H1 (cell line): ENCODE data around the gene EPB41L1. TPM values are rescaled to one million over a fixed set of nuclear protein-coding genes. Genes with fewer than 3 reads are reported as not detected.

Experiments used
- CTCF ChIA-PET: fragments of 300-600 bp; sonication (Branson Sonifier 250); formaldehyde crosslinking; loops from one replicate; lab custom pipeline; 2021; ENCODE audit not compliant: partially characterized antibody; lab: Charles Lee
- POLR2A ChIA-PET: fragments of 300-600 bp; sonication (Branson Sonifier 250); formaldehyde crosslinking; loops from one replicate; lab custom pipeline; 2021; ENCODE audit warnings: inconsistent platforms; ENCODE audit not compliant: partially characterized antibody; lab: Charles Lee
- DNase-seq, 2 experiments: peaks; one replicate each; pipeline versions ENCODE4 v3.0.0 to v3.0.0-alpha.2; 2010 to 2022; ENCODE audit warnings: low spot score in 2 of 2, low read depth in 1 of 2, mixed read lengths in 1 of 2
- FAIRE-seq: peaks from 2 replicates; lab custom pipeline; 2011; peaks lifted over from hg19 to GRCh38; lab: Jason Lieb, UNC
- H2AFZ ChIP-seq: 2 replicates; pipeline ENCODE4 v1.8.1; 2012; ENCODE audit warnings: low read length, inconsistent platforms
- H2AK5ac ChIP-seq: 2 replicates; pipeline ENCODE4 v1.6.1; 2013; ENCODE audit warnings: low read depth, low read length
- H2BK120ac ChIP-seq: replicated peaks from 2 replicates; pipeline ENCODE3; 2013; ENCODE audit warnings: low read depth, low read length, inconsistent platforms
- H2BK12ac ChIP-seq: 2 replicates; pipeline ENCODE4 v1.6.1; 2013; ENCODE audit warnings: low read depth, low read length
- H2BK15ac ChIP-seq: 2 replicates; pipeline ENCODE4 v1.6.1; 2013; ENCODE audit warnings: low read length
- H2BK20ac ChIP-seq: 2 replicates; pipeline ENCODE4 v1.6.1; 2013; ENCODE audit warnings: low read length
- H2BK5ac ChIP-seq: 2 replicates; pipeline ENCODE4 v1.6.1; 2013; ENCODE audit warnings: low read depth, low read length
- H3K14ac ChIP-seq: 2 replicates; pipeline ENCODE4 v1.6.1; 2013; ENCODE audit warnings: inconsistent platforms; ENCODE audit not compliant: insufficient read length
- H3K18ac ChIP-seq: 2 replicates; pipeline ENCODE4 v1.6.1; 2013; ENCODE audit warnings: low read length; ENCODE audit errors: extremely low read depth
- H3K23ac ChIP-seq: 2 replicates; pipeline ENCODE4 v1.6.1; 2013; ENCODE audit warnings: inconsistent platforms; ENCODE audit not compliant: insufficient read length
- H3K23me2 ChIP-seq: 2 replicates; pipeline ENCODE4 v1.6.1; 2013; ENCODE audit warnings: low read depth, low read length
- H3K27ac ChIP-seq: 2 replicates; pipeline ENCODE4 v1.6.1; 2011; ENCODE audit warnings: low read depth, low read length, inconsistent platforms
- H3K27me3 ChIP-seq, 4 experiments: replicated peaks in 1 of 4; 1 replicate in 1 of 4; 2 replicates in 3 of 4; pipeline versions ENCODE4 v1.6.1 to v1.8.1; 2011 to 2013; ENCODE audit warnings: low read length in 3 of 4, mild to moderate bottlenecking in 3 of 4, inconsistent platforms in 2 of 4, mixed read lengths in 2 of 4, moderate library complexity in 1 of 4; ENCODE audit not compliant: control insufficient read depth in 3 of 4, insufficient read depth in 3 of 4; ENCODE audit errors: extremely low read depth in 1 of 4
- H3K36me3 ChIP-seq, 4 experiments: 2 replicates each; pipeline versions ENCODE4 v1.6.1 to v1.8.1; 2011 to 2013; ENCODE audit warnings: mild to moderate bottlenecking in 4 of 4, low read length in 3 of 4, moderate library complexity in 2 of 4, control low read depth in 1 of 4, inconsistent platforms in 1 of 4; ENCODE audit not compliant: insufficient read depth in 4 of 4, control insufficient read depth in 2 of 4
- H3K4ac ChIP-seq: replicated peaks from 2 replicates; pipeline ENCODE3; 2013; ENCODE audit warnings: low read length, low read depth, mixed read lengths, inconsistent platforms; ENCODE audit not compliant: insufficient read length
- H3K4me1 ChIP-seq, 4 experiments: replicated peaks in 1 of 4; 1 replicate in 1 of 4; 2 replicates in 3 of 4; pipeline versions ENCODE4 v1.6.1 to v1.8.1; 2011 to 2013; ENCODE audit warnings: low read length in 3 of 4, inconsistent platforms in 2 of 4, mixed read lengths in 1 of 4; ENCODE audit not compliant: insufficient read depth in 4 of 4, control insufficient read depth in 3 of 4
- H3K4me2 ChIP-seq, 2 experiments: 2 replicates each; pipeline versions ENCODE4 v1.6.1 to v1.8.1; 2011 to 2013; ENCODE audit warnings: low read depth in 2 of 2, low read length in 2 of 2, control low read depth in 1 of 2, inconsistent platforms in 1 of 2, mild to moderate bottlenecking in 1 of 2; ENCODE audit not compliant: insufficient read depth in 1 of 2
- H3K4me3 ChIP-seq, 4 experiments: fragments of 200-600, 300-600 bp in 1 of 4; sonication (generic), shearing (Covaris generic), sonication (Bioruptor Twin) in 1 of 4; 2 replicates each; pipeline versions ENCODE4 v1.5.1 to v1.8.1; 2011 to 2016; ENCODE audit warnings: low read length in 4 of 4, low read depth in 3 of 4, control low read depth in 2 of 4, inconsistent platforms in 2 of 4, mild to moderate bottlenecking in 2 of 4, mixed read lengths in 1 of 4, moderate library complexity in 1 of 4; ENCODE audit not compliant: insufficient read depth in 2 of 4; ENCODE audit errors: extremely low read depth in 1 of 4
- H3K56ac ChIP-seq: replicated peaks from 2 replicates; pipeline ENCODE3; 2013; ENCODE audit warnings: low read depth, mild to moderate bottlenecking, mixed read lengths, low read length, inconsistent platforms; ENCODE audit not compliant: insufficient read length
- H3K79me1 ChIP-seq: 2 replicates; pipeline ENCODE4 v1.6.1; 2013; ENCODE audit warnings: low read depth, low read length, control low read depth
- H3K79me2 ChIP-seq, 2 experiments: 2 replicates each; pipeline versions ENCODE4 v1.6.1 to v1.8.1; 2012 to 2013; ENCODE audit warnings: low read length in 2 of 2, mild to moderate bottlenecking in 2 of 2, inconsistent platforms in 1 of 2; ENCODE audit not compliant: insufficient read depth in 2 of 2, control insufficient read depth in 1 of 2
- H3K9ac ChIP-seq, 4 experiments: replicated peaks in 1 of 4; 1 replicate in 1 of 4; 2 replicates in 3 of 4; pipeline versions ENCODE4 v1.6.1 to v1.8.1; 2011 to 2013; ENCODE audit warnings: low read depth in 3 of 4, low read length in 3 of 4, control low read depth in 2 of 4, mild to moderate bottlenecking in 2 of 4, moderate library complexity in 2 of 4, inconsistent platforms in 1 of 4; ENCODE audit errors: extremely low read depth in 1 of 4
- H3K9me3 ChIP-seq, 2 experiments: 2 replicates each; pipeline versions ENCODE4 v1.6.1 to v1.8.1; 2012 to 2013; ENCODE audit warnings: mild to moderate bottlenecking in 2 of 2, moderate library complexity in 2 of 2, control low read depth in 1 of 2, inconsistent platforms in 1 of 2, low read depth in 1 of 2, low read length in 1 of 2, mixed read lengths in 1 of 2; ENCODE audit not compliant: insufficient read depth in 2 of 2
- H4K20me1 ChIP-seq, 2 experiments: replicated peaks in 1 of 2; 2 replicates each; pipeline versions ENCODE3 to v1.8.1; 2011 to 2013; ENCODE audit warnings: inconsistent platforms in 2 of 2, low read length in 2 of 2, mild to moderate bottlenecking in 1 of 2; ENCODE audit not compliant: insufficient read depth in 2 of 2, control insufficient read depth in 1 of 2
- H4K5ac ChIP-seq: 2 replicates; pipeline ENCODE4 v1.6.1; 2013; ENCODE audit warnings: low read length, low read depth, mixed read lengths, inconsistent platforms; ENCODE audit not compliant: insufficient read length
- H4K8ac ChIP-seq: 2 replicates; pipeline ENCODE4 v1.8.0; 2013; ENCODE audit warnings: mild to moderate bottlenecking, moderate library complexity, low read length, inconsistent platforms; ENCODE audit not compliant: insufficient read depth; ENCODE audit errors: extremely low read depth
- H4K91ac ChIP-seq: replicated peaks from 2 replicates; pipeline ENCODE3; 2013; ENCODE audit warnings: low read length, mixed read lengths, inconsistent platforms; ENCODE audit not compliant: insufficient read length
- BCL11A ChIP-seq, 2 experiments: IDR thresholded peaks; one replicate each; pipeline ENCODE4 v1.6.1; 2011; ENCODE audit warnings: low read depth in 2 of 2, low read length in 2 of 2, mild to moderate bottlenecking in 2 of 2
- WGBS, 2 experiments: shearing (Covaris generic) in 1 of 2; methylation state at CpG; one replicate each; pipeline versions ENCODE4 v1.1.6 to v1.1.7; 2013 to 2015; ENCODE audit warnings: low lambda C conversion rate in 2 of 2, mixed read lengths in 2 of 2, inconsistent platforms in 1 of 2, low coverage in 1 of 2, missing lambda C conversion rate in 1 of 2; ENCODE audit not compliant: insufficient replicate concordance in 2 of 2, insufficient coverage in 1 of 2, insufficient read length in 1 of 2; ENCODE audit errors: extremely low coverage in 1 of 2, missing lambda C conversion rate in 1 of 2; 5-methylcytosine and 5-hydroxymethylcytosine counted together
- polyA plus RNA-seq, 7 experiments: library from polyadenylated mRNA; depleted of rRNA in 3 of 7; stranded (reverse) in 5 of 7; unstranded in 2 of 7; fragments of >200 nt in 5 of 7; fragments of 200-250 nt in 2 of 7; gene quantifications; 1 replicate in 5 of 7; 2 replicates in 1 of 7; 4 replicates in 1 of 7; pipeline versions ENCODE4 v1.2.1 to v1.2.3, GENCODE V29; 2011 to 2013; ENCODE audit warnings: missing spikeins in 2 of 7, mixed read lengths in 2 of 7
- total RNA-seq: library from RNA; stranded (reverse); fragmentation: NEBNext Ultra II Directional; extraction: Animal tissue kit (Norgen Biotek cat#: 25700); gene quantifications from 2 replicates; pipeline ENCODE4 v1.2.1, GENCODE V29; 2021

The EPB41L1 gene
- total and polyA plus RNA-seq, 2 of the 8 experiments (the other 6 are each of a cell fraction or from before 2014, with no cell fraction given), result 14.8 to 36.0 TPM

GRCh38 chr20:36175016-36175415, 20.5 kb downstream of the EPB41L1 start:
- Histone ChIP-seq H3K56ac (no peak overlapping the region), H3K9ac (no peak overlapping the region), H2BK12ac (no peak overlapping the region)
- WGBS, 2 experiments, result 80% methylated on average over 5 of the region's 5 CpGs; no CpG with 5 or more reads in 1 of the 2 experiments
- no peak for TF ChIP-seq BCL11A (IDR thresholded peaks at IDR 0.05; ENCODE audit: low read depth in 2 of 2, low read length in 2 of 2)
- TF ChIP-seq, all 59 proteins: peak for 0
- Histone ChIP-seq H3K4me1 (peaks cover 0 to 9% (median 6%) of the 10 kb centered on the region in 4 experiments; a peak in 6 of 7 replicates), H4K20me1 (peaks cover 0 to 2% of the 10 kb centered on the region in 2 experiments), H3K18ac (no peak overlapping the region), H3K23ac (no peak overlapping the region), H3K79me2 (no peaks in the 10 kb centered on the region), H3K9me3 (no peaks in the 10 kb centered on the region), H2BK15ac (no peak overlapping the region), H3K79me1 (no peaks in the 10 kb centered on the region; the same call in 1 of the 2 replicates), H4K91ac (no peak overlapping the region), H3K4ac (no peak overlapping the region), H2BK20ac (no peak overlapping the region), H3K14ac (no peak overlapping the region), H2AK5ac (no peak overlapping the region), H3K4me2 (no peak overlapping the region), H3K23me2 (no peaks in the 10 kb centered on the region), H3K4me3 (no peak overlapping the region), H3K36me3 (no peaks in the 10 kb centered on the region; a peak in 1 of 8 replicates), H3K27ac (no peak overlapping the region), H4K8ac (no peak overlapping the region), H3K27me3 (no peaks in the 10 kb centered on the region), H2BK120ac (no peak overlapping the region), H2AFZ (no peak overlapping the region), H2BK5ac (no peak overlapping the region), H4K5ac (no peak overlapping the region)
- POLR2A ChIA-PET, result no interaction called here
- CTCF ChIA-PET, result interaction anchor here (0.7 to 1.1 kb wide), 4 partner anchors 17 to 183 kb away, joined by 3 to 4 read pairs (median 3); no protein-coding TSS in a partner anchor
- DNase-seq, result no peak
- FAIRE-seq, result no peak
